CD14-positive monocyte (primary cell): ENCODE measurements around the gene PRKN. TPM values are rescaled to one million over a fixed set of nuclear protein-coding genes. Genes with fewer than 3 reads are reported as not detected.

Source experiments
- DNase-seq, 3 donors: peaks; one replicate each; pipeline ENCODE4 v3.0.0-alpha.2; 2011 to 2022
- H2AFZ ChIP-seq: 2 replicates; pipeline ENCODE4 v1.6.0; 2012; ENCODE audit warnings: mild to moderate bottlenecking, low read depth, low read length, inconsistent platforms; ENCODE audit not compliant: insufficient read depth, poor library complexity, severe bottlenecking
- H3K27ac ChIP-seq, 2 donors: 1 replicate in 1 of 2; 2 replicates in 1 of 2; pipeline ENCODE4 v1.5.1; 2012 to 2013; ENCODE audit warnings: low read length in 2 of 2, control low read depth in 1 of 2, inconsistent platforms in 1 of 2, low read depth in 1 of 2, mild to moderate bottlenecking in 1 of 2
- H3K27me3 ChIP-seq, 2 donors: one replicate each; pipeline versions ENCODE4 v1.6.0 to v1.6.1; 2011 to 2013; ENCODE audit warnings: low read length in 2 of 2; ENCODE audit not compliant: control insufficient read depth in 2 of 2, insufficient read depth in 2 of 2
- H3K36me3 ChIP-seq, 2 donors: replicated peaks in 1 of 2; 1 replicate in 1 of 2; 2 replicates in 1 of 2; pipeline versions ENCODE4 v1.5.1 to v1.6.1; 2012 to 2013; ENCODE audit warnings: low read length in 2 of 2, control low read depth in 1 of 2, inconsistent platforms in 1 of 2, mild to moderate bottlenecking in 1 of 2; ENCODE audit not compliant: insufficient read depth in 2 of 2, control insufficient read depth in 1 of 2
- H3K4me1 ChIP-seq, 2 donors: 1 replicate in 1 of 2; 2 replicates in 1 of 2; pipeline versions ENCODE4 v1.5.1 to v1.6.1; 2012 to 2013; ENCODE audit warnings: low read length in 2 of 2, control low read depth in 1 of 2, inconsistent platforms in 1 of 2, mild to moderate bottlenecking in 1 of 2, moderate library complexity in 1 of 2; ENCODE audit not compliant: insufficient read depth in 2 of 2, control insufficient read depth in 1 of 2
- H3K4me2 ChIP-seq: replicated peaks from 2 replicates; pipeline ENCODE3; 2012; ENCODE audit warnings: low read length, moderate library complexity, mild to moderate bottlenecking; ENCODE audit not compliant: poor library complexity, severe bottlenecking; ENCODE audit errors: extremely low read depth
- H3K4me3 ChIP-seq, 3 experiments: fragments of 200-600 bp in 1 of 3; sonication (generic) in 1 of 3; replicated peaks in 1 of 3; 1 replicate in 2 of 3; 2 replicates in 1 of 3; pipeline ENCODE4 v1.5.1; 2011 to 2013; ENCODE audit warnings: low read length in 3 of 3, mild to moderate bottlenecking in 3 of 3, control low read depth in 2 of 3, low read depth in 2 of 3, inconsistent platforms in 1 of 3, moderate library complexity in 1 of 3
- H3K79me2 ChIP-seq: 2 replicates; pipeline ENCODE4 v1.6.0; 2012; ENCODE audit warnings: mild to moderate bottlenecking, control low read depth, inconsistent platforms, low read length, moderate library complexity; ENCODE audit not compliant: insufficient read depth
- H3K9ac ChIP-seq: 2 replicates; pipeline ENCODE4 v1.6.0; 2017; ENCODE audit warnings: low read length, mild to moderate bottlenecking; ENCODE audit not compliant: insufficient read depth, poor library complexity, severe bottlenecking
- H3K9me3 ChIP-seq, 2 donors: replicated peaks in 1 of 2; 1 replicate in 1 of 2; 2 replicates in 1 of 2; pipeline versions ENCODE4 v1.5.1 to v1.6.1; 2012 to 2013; ENCODE audit warnings: low read length in 2 of 2, control low read depth in 1 of 2; ENCODE audit not compliant: control insufficient read depth in 1 of 2, insufficient read depth in 1 of 2
- H4K20me1 ChIP-seq: 2 replicates; pipeline ENCODE4 v1.6.0; 2012; ENCODE audit warnings: mild to moderate bottlenecking, low read length, control low read depth, moderate library complexity; ENCODE audit not compliant: insufficient read depth
- H3K27ac Mint-ChIP-seq, 7 donors: one replicate each; pipeline ENCODE4 v1.8.0; 2020; ENCODE audit warnings: mild to moderate bottlenecking in 7 of 7, mixed read lengths in 7 of 7, moderate library complexity in 6 of 7, inconsistent platforms in 2 of 7
- H3K27me3 Mint-ChIP-seq, 3 donors: one replicate each; pipeline ENCODE4 v1.8.0; 2021 to 2022; ENCODE audit warnings: low read depth in 3 of 3, mild to moderate bottlenecking in 3 of 3, mixed read lengths in 3 of 3, moderate library complexity in 3 of 3, inconsistent platforms in 1 of 3
- H3K36me3 Mint-ChIP-seq, 2 donors: one replicate each; pipeline ENCODE4 v1.8.0; 2020; ENCODE audit warnings: mixed read lengths in 2 of 2, inconsistent platforms in 1 of 2, mild to moderate bottlenecking in 1 of 2
- H3K4me1 Mint-ChIP-seq: one replicate; pipeline ENCODE4 v1.8.0; 2020; ENCODE audit warnings: mild to moderate bottlenecking, mixed read lengths
- H3K4me3 Mint-ChIP-seq, 2 donors: one replicate each; pipeline ENCODE4 v1.8.0; 2020; ENCODE audit warnings: mild to moderate bottlenecking in 2 of 2, mixed read lengths in 2 of 2, moderate library complexity in 1 of 2
- H3K9me3 Mint-ChIP-seq, 7 donors: one replicate each; pipeline ENCODE4 v1.8.0; 2020 to 2022; ENCODE audit warnings: mixed read lengths in 7 of 7, mild to moderate bottlenecking in 6 of 7, moderate library complexity in 6 of 7, inconsistent platforms in 2 of 7
- CTCF ChIP-seq: fragments of 200-600 bp; IDR thresholded peaks from one replicate; pipeline ENCODE4 v1.8.0; 2022; ENCODE audit warnings: antibody characterized with exemption, mild to moderate bottlenecking
- WGBS: methylation state at CpG from one replicate; pipeline ENCODE4 v1.1.5; 2013; ENCODE audit warnings: missing lambda C conversion rate; ENCODE audit not compliant: insufficient coverage; 5-methylcytosine and 5-hydroxymethylcytosine counted together
- intact Hi-C, 2 donors: fragments of 100-400 bp; cut with micrococcal nuclease; formaldehyde crosslinking; loops; one replicate each; pipeline versions ENCODE4 v1.15.0 to v1.15.1; 2023
- polyA plus RNA-seq, 3 donors: library from polyadenylated mRNA; depleted of rRNA in 1 of 3; unstranded in 2 of 3; stranded (reverse) in 1 of 3; fragments of 300-500 nt in 2 of 3; fragments of >200 nt in 1 of 3; fragmentation: Illumina TruSeq in 2 of 3; gene quantifications; 1 replicate in 2 of 3; 2 replicates in 1 of 3; pipeline ENCODE4 v1.2.3, GENCODE V29; 2012 to 2021

PRKN gene
- polyA plus RNA-seq, 3 donors: 0.19 to 0.21 TPM; not detected in 1

GRCh38 chr6:162069995-162070394 is 657.6 kb downstream of the PRKN start:
- no peaks in the 10 kb centered on the region for H3K4me1 Mint-ChIP-seq
- Histone ChIP-seq H2AFZ (no peak overlapping the region), H3K4me3 (no peak overlapping the region), H3K79me2 (no peaks in the 10 kb centered on the region), H3K9me3 (peaks cover 35% of the 10 kb centered on the region in 2 donors), H3K27ac (no peak overlapping the region), H4K20me1 (no peaks in the 10 kb centered on the region), H3K4me2 (no peak overlapping the region), H3K36me3 (no peaks in the 10 kb centered on the region), H3K4me1 (no peaks in the 10 kb centered on the region), H3K27me3 (no peaks in the 10 kb centered on the region), H3K9ac (no peak overlapping the region)
- no peak overlapping the region for H3K27ac Mint-ChIP-seq
- no peaks in the 10 kb centered on the region for H3K36me3 Mint-ChIP-seq
- TF ChIP-seq CTCF: no peak
- H3K4me3 Mint-ChIP-seq: no peak overlapping the region
- DNase-seq: no peak
- WGBS: 100% methylated on average over 1 of the region's 2 CpGs
- peaks cover 14 to 39% (median 25%) of the 10 kb centered on the region in 7 donors for H3K9me3 Mint-ChIP-seq
- H3K27me3 Mint-ChIP-seq: no peaks in the 10 kb centered on the region
- intact Hi-C loops: no loop called here

GRCh38 chr6:162068340-162068739 is 659.2 kb downstream of the PRKN start:
- intact Hi-C loops: no loop called here
- no peak overlapping the region for H3K4me3 ChIP-seq

More at GRCh38 chr6:162068340-162068739, 659.2 kb downstream of the PRKN start:
- DNase-seq: no peak
- no peak overlapping the region for H3K4me2 ChIP-seq
- 92% methylated on average over 4 of the region's 4 CpGs for WGBS
- Mint-ChIP-seq H3K4me3 (no peak overlapping the region), H3K4me1 (no peaks in the 10 kb centered on the region), H3K9me3 (peaks cover 12 to 45% (median 25%) of the 10 kb centered on the region in 7 donors), H3K27me3 (peaks cover 0 to 1% (median 0%) of the 10 kb centered on the region in 3 donors), H3K36me3 (no peaks in the 10 kb centered on the region), H3K27ac (no peak overlapping the region)
- H3K36me3 ChIP-seq: no peaks in the 10 kb centered on the region
- no peaks in the 10 kb centered on the region for H3K27me3 ChIP-seq
- no peak overlapping the region for H2AFZ ChIP-seq
- H4K20me1 ChIP-seq: no peaks in the 10 kb centered on the region
- H3K79me2 ChIP-seq: no peaks in the 10 kb centered on the region
- peaks cover 30 to 32% of the 10 kb centered on the region in 2 donors for H3K9me3 ChIP-seq
- no peak overlapping the region for H3K27ac ChIP-seq
- H3K9ac ChIP-seq: no peak overlapping the region
- H3K4me1 ChIP-seq: no peaks in the 10 kb centered on the region
- TF ChIP-seq CTCF: no peak
